HEK293T (cell line): ENCODE measurements around the gene CISD3.
A peak's percentile ranks its signal among the peaks of the same experiment; 100 is the strongest.

ENCODE experiments used
- CTCF ChIA-PET: fragments of 350-600 bp; formaldehyde crosslinking; extraction: SDS; loops from one replicate; lab custom pipeline; 2021; ENCODE audit warnings: antibody characterized with exemption, inconsistent platforms; lab: Yijun Ruan, JAX
- POLR2A ChIA-PET: fragments of 350-600 bp; formaldehyde crosslinking; extraction: SDS; loops from one replicate; lab custom pipeline; 2020; ENCODE audit warnings: antibody characterized with exemption, inconsistent platforms; lab: Yijun Ruan, JAX
- DNase-seq: peaks from one replicate; pipeline ENCODE4 v3.0.0; 2012; ENCODE audit warnings: mixed read lengths; ENCODE audit errors: extremely low spot score
- ARNT ChIP-seq: fragments of 450-650 bp; IDR thresholded peaks from 2 replicates; pipeline ENCODE4 v1.6.1; 2017; ENCODE audit warnings: mild to moderate bottlenecking
- BHLHE40 ChIP-seq: fragments of 450-650 bp; IDR thresholded peaks from 2 replicates; pipeline ENCODE4 v1.6.1; 2016; ENCODE audit warnings: mild to moderate bottlenecking, moderate library complexity, borderline replicate concordance
- CTBP1 ChIP-seq: fragments of 450-650 bp; IDR thresholded peaks from 2 replicates; pipeline ENCODE4 v1.6.1; 2016; ENCODE audit warnings: borderline replicate concordance
- ELF4 ChIP-seq: fragments of 450-650 bp; IDR thresholded peaks from 2 replicates; pipeline ENCODE4 v1.6.1; 2017; ENCODE audit warnings: antibody characterized with exemption
- FOXA1 ChIP-seq: fragments of 450-650 bp; IDR thresholded peaks from 2 replicates; pipeline ENCODE4 v1.6.1; 2016; ENCODE audit warnings: mild to moderate bottlenecking
- FOXK2 ChIP-seq: fragments of 450-650 bp; IDR thresholded peaks from 2 replicates; pipeline ENCODE4 v1.6.1; 2016; ENCODE audit warnings: mild to moderate bottlenecking
- FOXM1 ChIP-seq: fragments of 450-650 bp; IDR thresholded peaks from 2 replicates; pipeline ENCODE4 v1.6.1; 2017; ENCODE audit warnings: mild to moderate bottlenecking, borderline replicate concordance
- HDGF ChIP-seq: fragments of 450-650 bp; IDR thresholded peaks from 2 replicates; pipeline ENCODE4 v1.6.1; 2017; ENCODE audit warnings: antibody characterized with exemption, borderline replicate concordance
- L3MBTL2 ChIP-seq: fragments of 450-650 bp; conservative IDR thresholded peaks from 2 replicates; pipeline ENCODE4 v1.6.1; 2016; ENCODE audit warnings: mild to moderate bottlenecking
- LEF1 ChIP-seq: fragments of 450-650 bp; IDR thresholded peaks from 2 replicates; pipeline ENCODE4 v1.6.1; 2017; ENCODE audit warnings: mild to moderate bottlenecking, borderline replicate concordance
- NFRKB ChIP-seq: fragments of 450-650 bp; IDR thresholded peaks from 2 replicates; pipeline ENCODE4 v1.6.1; 2016; ENCODE audit warnings: mild to moderate bottlenecking, moderate library complexity
- SP1 ChIP-seq: fragments of 450-650 bp; IDR thresholded peaks from 2 replicates; pipeline ENCODE4 v1.6.1; 2017
- SUZ12 ChIP-seq: fragments of 450-650 bp; IDR thresholded peaks from 2 replicates; pipeline ENCODE4 v1.6.1; 2016; ENCODE audit warnings: mild to moderate bottlenecking
- TARDBP ChIP-seq: fragments of 450-650 bp; IDR thresholded peaks from 2 replicates; pipeline ENCODE4 v1.6.1; 2016
- ZNF384 ChIP-seq: fragments of 450-650 bp; IDR thresholded peaks from 2 replicates; pipeline ENCODE4 v1.6.1; 2016
- TF ChIP-seq, protein P1 (sequence below): fragments of 450-650 bp; IDR thresholded peaks from 2 replicates; pipeline ENCODE4 v1.6.1; 2016

Gene CISD3

DNA sequence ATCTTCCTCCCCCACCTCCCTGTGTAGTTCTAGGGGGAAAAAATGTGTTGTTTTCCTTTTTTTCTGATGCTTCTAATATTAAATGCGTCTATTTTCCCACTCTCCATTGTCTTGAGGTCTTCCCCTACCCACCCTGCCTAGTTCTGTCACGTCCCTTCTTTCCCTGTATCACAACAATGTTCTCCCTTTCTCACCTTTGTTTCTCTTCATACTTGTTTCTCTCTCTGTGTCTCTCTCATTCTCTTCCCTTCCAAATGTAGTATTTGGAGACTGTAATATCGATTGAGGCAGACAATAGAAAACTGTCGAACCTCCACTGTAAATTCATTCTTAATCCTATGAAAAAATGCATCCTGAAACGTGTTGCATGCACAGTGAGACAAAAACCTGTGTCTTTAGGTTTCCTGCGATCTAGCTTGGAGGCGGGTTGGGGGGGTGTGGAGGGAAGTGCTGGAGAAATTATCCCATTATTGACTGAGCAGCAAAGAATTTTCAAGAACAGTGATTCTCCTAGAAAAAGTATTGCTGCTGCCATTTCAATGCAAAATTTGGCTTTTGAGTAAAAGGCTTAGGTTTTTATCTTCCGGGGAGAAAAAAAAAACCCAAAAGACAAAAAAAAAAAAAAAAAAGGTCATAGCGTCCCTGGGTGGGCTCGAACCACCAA is 21.1 kb downstream of the CISD3 start:
- ChIA-PET CTCF (interaction anchor here (1.8 kb wide), 1 partner anchor 232 kb away, joined by 5 read pairs; no protein-coding TSS in a partner anchor), POLR2A (interaction anchor here (0.5 to 2.3 kb wide), 22 partner anchors 8 to 449 kb away, joined by 3 to 19 read pairs (median 5); partner anchors contain the start of genes CISD3, LASP1, RPL19 and RPL23)
- TF ChIP-seq BHLHE40, result no peak
- TF ChIP-seq ZNF384, result peak; percentile 96
- no peak for DNase-seq

DNA sequence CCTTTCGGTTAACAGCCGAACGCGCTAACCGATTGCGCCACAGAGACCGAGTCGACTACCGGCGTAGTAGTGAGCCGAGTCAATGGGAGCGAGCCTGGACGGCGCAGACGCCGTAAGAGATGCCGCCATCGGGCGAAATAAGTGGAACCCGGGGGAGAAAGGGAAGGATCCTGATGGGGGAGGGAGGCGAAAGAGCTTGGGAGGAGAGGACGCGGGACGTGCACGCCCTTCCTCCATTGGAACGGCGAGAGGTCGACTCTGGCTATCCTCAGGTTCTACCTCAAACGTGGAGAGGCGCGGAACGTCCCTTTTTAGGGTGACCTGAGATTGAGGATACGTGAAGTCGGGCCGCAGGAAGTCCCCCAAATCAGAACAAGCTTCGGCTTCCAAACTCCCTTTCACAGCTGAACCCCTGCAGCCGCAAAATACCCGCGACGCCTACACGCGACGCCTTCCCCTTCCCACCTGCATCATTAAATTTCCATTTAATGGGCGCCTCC is 21.7 kb downstream of the CISD3 start:
- ChIA-PET CTCF (interaction anchor here (0.7 to 1.8 kb wide), 4 partner anchors 10 to 231 kb away, joined by 3 to 5 read pairs (median 3); no protein-coding TSS in a partner anchor), POLR2A (interaction anchor here (0.5 to 2.1 kb wide), 37 partner anchors 8 to 448 kb away, joined by 3 to 15 read pairs (median 4); partner anchors contain the start of genes CWC25, LASP1, MLLT6 and PIP4K2B)
- DNase-seq, result peak; percentile 63

DNA sequence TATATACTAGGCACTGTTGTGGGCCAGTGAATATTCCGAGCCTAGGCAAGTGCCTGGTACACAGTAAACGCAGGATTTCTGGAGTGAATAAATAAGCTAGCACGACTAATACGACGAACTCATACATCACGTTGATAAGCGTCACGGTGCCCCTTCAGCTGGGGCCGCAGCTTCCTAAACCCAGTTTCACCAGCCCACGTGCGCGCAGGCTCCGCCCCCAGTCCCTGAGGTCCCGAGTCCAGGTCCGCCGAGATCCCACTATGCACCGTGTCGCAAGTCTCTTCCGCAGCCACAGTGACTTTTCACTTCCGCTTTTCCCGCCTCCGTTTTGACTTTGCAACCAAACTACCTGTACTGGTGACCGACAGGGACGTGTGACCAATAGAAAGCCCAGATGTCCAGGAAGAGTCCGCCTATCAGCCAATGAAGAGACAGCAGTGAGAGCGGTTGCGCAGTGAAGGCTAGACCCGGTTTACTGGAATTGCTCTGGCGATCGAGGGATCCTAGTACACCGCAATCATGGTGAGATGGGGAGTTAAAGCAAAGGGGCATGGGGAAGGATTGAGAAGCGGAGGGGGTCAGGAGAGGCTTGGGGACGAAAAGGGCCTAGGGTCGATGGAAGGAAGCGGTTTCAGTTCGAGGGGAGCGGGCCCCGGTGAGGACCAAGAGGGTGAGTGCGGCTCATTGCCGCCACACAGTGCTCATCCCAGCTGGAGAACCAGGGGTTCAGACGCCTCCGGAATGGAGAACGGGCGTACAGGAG is 22.3 kb downstream of the CISD3 start, which contains the start of gene PSMB3:
TSS of gene PSMB3 (plus strand) at position 434 of the 763 bp plus-strand sequence. CDS start at position 520, 86 bp downstream.
- ChIA-PET POLR2A (interaction anchor here (0.5 to 2.1 kb wide), 39 partner anchors 9 to 448 kb away, joined by 3 to 15 read pairs (median 4); partner anchors contain the start of genes CWC25, LASP1, MLLT6 and PIP4K2B), CTCF (interaction anchor here (0.7 to 1.8 kb wide), 4 partner anchors 9 to 230 kb away, joined by 3 to 5 read pairs (median 3); no protein-coding TSS in a partner anchor)
- TF ChIP-seq, protein P1, sequence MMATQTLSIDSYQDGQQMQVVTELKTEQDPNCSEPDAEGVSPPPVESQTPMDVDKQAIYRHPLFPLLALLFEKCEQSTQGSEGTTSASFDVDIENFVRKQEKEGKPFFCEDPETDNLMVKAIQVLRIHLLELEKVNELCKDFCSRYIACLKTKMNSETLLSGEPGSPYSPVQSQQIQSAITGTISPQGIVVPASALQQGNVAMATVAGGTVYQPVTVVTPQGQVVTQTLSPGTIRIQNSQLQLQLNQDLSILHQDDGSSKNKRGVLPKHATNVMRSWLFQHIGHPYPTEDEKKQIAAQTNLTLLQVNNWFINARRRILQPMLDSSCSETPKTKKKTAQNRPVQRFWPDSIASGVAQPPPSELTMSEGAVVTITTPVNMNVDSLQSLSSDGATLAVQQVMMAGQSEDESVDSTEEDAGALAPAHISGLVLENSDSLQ, result peak; percentile 100
- TF ChIP-seq ZNF384 (no peak), L3MBTL2 (peak; percentile 79; the same call in 1 of the 2 replicates), LEF1 (no peak), ELF4 (peak; percentile 92)
- DNase-seq, result peak; percentile 87

More for the DNA sequence above, 21.7 kb downstream of the CISD3 start:
- TF ChIP-seq FOXK2 (no peak), NFRKB (no peak), BHLHE40 (no peak), LEF1 (no peak), ARNT (no peak), L3MBTL2 (no peak; the same call in 1 of the 2 replicates)

DNA sequence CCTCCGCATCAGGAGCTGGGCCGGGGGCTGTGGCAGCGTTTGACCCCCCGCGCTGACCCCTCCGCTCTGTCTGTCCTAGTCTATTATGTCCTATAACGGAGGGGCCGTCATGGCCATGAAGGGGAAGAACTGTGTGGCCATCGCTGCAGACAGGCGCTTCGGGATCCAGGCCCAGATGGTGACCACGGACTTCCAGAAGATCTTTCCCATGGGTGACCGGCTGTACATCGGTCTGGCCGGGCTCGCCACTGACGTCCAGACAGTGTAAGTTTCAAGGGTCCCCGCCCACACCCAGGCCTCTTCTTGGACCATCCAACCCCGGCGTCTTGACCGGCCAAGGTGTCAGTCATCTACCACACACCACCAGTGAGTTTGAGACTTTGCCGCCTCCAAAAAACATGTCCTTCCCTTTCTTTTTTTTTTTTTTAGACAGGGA is 22.9 kb downstream of the CISD3 start:
- TF ChIP-seq SP1 (no peak), SUZ12 (no peak), FOXK2 (no peak), TARDBP (no peak), CTBP1 (no peak), ARNT (no peak), L3MBTL2 (no peak), BHLHE40 (no peak), LEF1 (no peak), ZNF384 (no peak), FOXA1 (no peak), HDGF (no peak), NFRKB (no peak), ELF4 (no peak), FOXM1 (no peak)
- TF ChIP-seq, protein P1, result no peak
- DNase-seq, result no peak
- ChIA-PET CTCF (no interaction called here), POLR2A (interaction anchor here (0.8 to 2.1 kb wide), 5 partner anchors 12 to 205 kb away, joined by 3 to 14 read pairs (median 6); partner anchors contain the start of gene MLLT6)

DNA sequence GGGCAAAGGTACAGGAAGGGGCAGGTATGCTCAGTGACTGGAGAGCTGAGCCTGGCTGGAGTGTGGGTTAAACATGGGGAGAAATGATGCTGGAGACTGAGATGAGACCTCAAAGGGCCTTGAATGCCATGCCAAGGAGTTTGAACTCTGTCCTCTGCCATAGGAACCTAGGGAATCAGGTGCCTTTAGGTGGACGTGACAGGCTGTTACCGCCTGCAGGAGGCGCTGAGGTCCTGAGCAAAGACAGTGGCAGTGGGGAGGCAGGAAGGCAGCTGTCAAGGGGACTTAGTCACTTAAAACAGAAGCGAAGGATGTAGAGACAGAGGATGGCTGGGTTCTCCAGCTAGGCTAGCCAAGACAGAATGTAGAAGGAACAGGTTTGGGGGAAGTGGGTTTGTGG is 31.5 kb downstream of the CISD3 start:
- DNase-seq, result peak; percentile 41
- POLR2A ChIA-PET, result interaction anchor here (0.9 to 1.5 kb wide), 4 partner anchors 8 to 92 kb away, joined by 3 to 6 read pairs (median 4); partner anchors contain the start of genes PSMB3 and RPL23
- no peak for TF ChIP-seq BHLHE40
- no peak for TF ChIP-seq FOXK2
- no peak for TF ChIP-seq FOXA1
- CTCF ChIA-PET, result interaction anchor here (0.6 to 1.7 kb wide), 3 partner anchors 9 to 392 kb away, joined by 3 to 6 read pairs (median 3); no protein-coding TSS in a partner anchor

DNA sequence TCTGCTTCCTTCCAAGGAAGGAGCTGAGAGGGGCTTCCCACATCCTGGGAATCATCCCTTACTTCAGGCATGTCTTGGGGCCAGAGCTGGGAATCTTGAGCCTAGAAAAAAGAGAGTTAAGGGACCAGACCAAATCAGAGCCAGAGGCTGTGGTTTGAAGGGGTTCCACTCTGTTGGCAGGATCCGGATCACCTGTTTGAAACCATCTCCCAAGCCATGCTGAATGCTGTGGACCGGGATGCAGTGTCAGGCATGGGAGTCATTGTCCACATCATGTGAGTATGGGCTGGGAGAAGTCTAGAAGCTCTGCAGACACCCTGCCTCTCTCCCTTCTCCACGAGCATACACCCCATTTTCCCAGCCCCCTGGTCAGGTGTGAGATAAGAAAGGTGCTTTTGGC is 32.1 kb downstream of the CISD3 start:
- ChIA-PET POLR2A (interaction anchor here (0.9 to 1.5 kb wide), 4 partner anchors 8 to 92 kb away, joined by 3 to 6 read pairs (median 4); partner anchors contain the start of genes PSMB3 and RPL23), CTCF (interaction anchor here (0.6 to 1.7 kb wide), 3 partner anchors 10 to 391 kb away, joined by 3 to 6 read pairs (median 3); no protein-coding TSS in a partner anchor)
- TF ChIP-seq LEF1 (no peak), HDGF (no peak), BHLHE40 (no peak), SUZ12 (no peak), SP1 (no peak), TARDBP (no peak), ZNF384 (no peak), FOXA1 (no peak), CTBP1 (no peak), ARNT (no peak)
- no peak for DNase-seq
